Vagina (tissue), 2 donors: ENCODE results near the gene DSCAML1. TPM values are rescaled to one million over a fixed set of nuclear protein-coding genes. Genes with fewer than 3 reads are reported as not detected.

ENCODE experiments used
- DNase-seq, 2 donors: peaks; one replicate each; pipeline ENCODE4 v3.0.0-alpha.2; 2017; ENCODE audit errors: extremely low spot score in 2 of 2
- H3K27ac ChIP-seq: fragments of 200-600 bp; sonication (generic); one replicate; pipeline ENCODE4 v1.5.1; 2019
- H3K27me3 ChIP-seq: fragments of 200-600 bp; sonication (generic); one replicate; pipeline ENCODE4 v1.5.1; 2019
- H3K36me3 ChIP-seq, 2 donors: fragments of 200-600 bp; sonication (generic); one replicate each; pipeline ENCODE4 v1.5.1; 2017 to 2019
- H3K4me1 ChIP-seq: fragments of 200-600 bp; sonication (generic); one replicate; pipeline ENCODE4 v1.5.1; 2019
- H3K4me3 ChIP-seq, 2 donors: fragments of 200-600 bp; sonication (generic); 1 replicate in 1 of 2; 2 replicates in 1 of 2; pipeline ENCODE4 v1.5.1; 2016 to 2019
- H3K9me3 ChIP-seq: fragments of 200-600 bp; sonication (generic); one replicate; pipeline ENCODE4 v1.5.1; 2019
- CTCF ChIP-seq, 3 experiments: fragments of 450-650 bp in 2 of 3; fragments of 200-600 bp in 1 of 3; sonication (generic) in 1 of 3; IDR thresholded peaks; one replicate each; pipeline ENCODE4 v1.5.1; 2017 to 2019; ENCODE audit warnings: antibody characterized with exemption in 3 of 3, mild to moderate bottlenecking in 2 of 3, moderate library complexity in 2 of 3
- POLR2A ChIP-seq, 2 donors: fragments of 450-650 bp; IDR thresholded peaks; one replicate each; pipeline ENCODE4 v1.6.1; 2017; ENCODE audit warnings: antibody characterized with exemption in 2 of 2, mild to moderate bottlenecking in 2 of 2, moderate library complexity in 2 of 2
- POLR2AphosphoS5 ChIP-seq, 2 donors: sonication (generic); formaldehyde crosslinking; IDR thresholded peaks; one replicate each; pipeline ENCODE4 v1.9.0; 2017; ENCODE audit warnings: antibody characterized with exemption in 2 of 2, mild to moderate bottlenecking in 2 of 2, low read depth in 1 of 2; ENCODE audit not compliant: insufficient read depth in 1 of 2
- intact Hi-C: fragments of 100-400 bp; cut with DNase I; formaldehyde crosslinking; loops from one replicate; pipeline ENCODE4 v1.15.1; 2023
- total RNA-seq: library from RNA; depleted of rRNA; stranded (reverse); fragments of >200 nt; gene quantifications from one replicate; pipeline ENCODE4 v1.2.3, GENCODE V29; 2016

DSCAML1 gene
- total RNA-seq, 1 donor from 2014 or later = 0.25 TPM

DNA sequence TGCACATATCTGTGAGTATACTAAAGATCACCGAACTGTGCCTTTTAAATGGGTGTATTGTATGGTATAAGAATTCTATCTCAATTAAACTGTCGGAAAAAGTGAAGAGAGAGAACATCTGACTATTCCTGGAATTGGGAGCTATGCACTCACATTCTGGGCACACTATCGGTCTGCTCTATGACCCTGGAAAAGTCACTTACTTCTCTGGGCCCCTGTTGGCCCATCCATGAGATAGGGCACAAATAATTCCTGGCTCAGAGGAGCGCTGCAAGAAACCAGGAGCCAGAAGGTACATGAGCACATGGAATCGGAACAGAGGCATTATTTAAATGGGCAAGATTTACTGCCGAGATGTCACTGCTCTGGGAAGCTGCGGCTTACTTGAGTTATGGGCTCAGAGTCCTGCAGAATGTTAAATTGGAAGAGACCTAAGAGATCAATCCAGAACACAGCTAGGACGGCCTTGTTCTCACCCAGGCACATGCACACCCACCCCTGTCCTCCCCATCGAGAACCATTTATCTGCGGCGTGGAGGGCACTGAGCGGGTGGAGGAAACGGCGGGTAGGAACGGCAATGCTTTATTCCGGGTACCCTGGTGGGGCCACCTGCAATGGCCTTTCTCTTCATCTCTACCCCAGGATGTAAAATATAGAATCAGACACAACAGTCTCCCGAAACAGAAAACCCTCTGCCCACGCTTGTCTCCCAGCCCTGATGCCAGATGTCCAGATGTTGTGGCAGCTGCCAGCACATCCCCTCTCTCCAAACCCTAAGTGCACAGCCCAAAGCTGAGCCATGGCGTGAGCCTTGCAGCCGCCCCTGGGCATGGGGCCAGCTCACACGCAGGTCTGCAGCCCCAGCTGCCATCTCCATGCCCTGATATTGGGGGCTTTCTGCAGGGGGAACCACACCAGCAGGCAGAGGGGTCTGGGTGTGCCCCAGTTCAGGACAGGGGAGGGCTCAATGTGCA is 142.4 kb downstream of the DSCAML1 start:
- H3K4me1 ChIP-seq = no peaks in the 10 kb centered on the region
- H3K27ac ChIP-seq = no peak overlapping the region
- intact Hi-C loops = no loop called here

DNA sequence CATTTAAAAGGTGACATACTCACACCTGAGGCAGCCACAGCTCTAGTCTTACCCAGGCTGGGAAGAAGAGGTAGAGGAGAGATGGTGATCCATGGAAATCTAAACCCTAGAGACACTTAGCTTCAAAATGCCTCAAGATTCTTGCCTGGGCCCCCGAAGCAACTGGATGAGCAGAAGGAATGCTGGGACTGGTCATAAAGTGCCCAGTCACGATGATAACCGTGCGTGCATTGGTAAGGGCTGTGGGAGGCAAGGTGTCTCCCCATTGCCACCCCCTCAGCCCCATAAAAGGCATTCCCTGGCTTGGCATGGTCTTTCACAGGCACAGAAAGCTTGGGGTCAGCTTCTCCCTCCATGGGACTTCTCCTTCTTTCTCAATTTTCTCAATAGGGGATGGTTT is 144.5 kb downstream of the DSCAML1 start:
- intact Hi-C loops = no loop called here
- TF ChIP-seq POLR2A (IDR thresholded peaks at IDR 0.05) = no peak
- no peak for TF ChIP-seq POLR2AphosphoS5 (IDR thresholded peaks at IDR 0.05; ENCODE audit: insufficient read depth in 1 of 2, low read depth in 1 of 2)
- TF ChIP-seq CTCF (IDR thresholded peaks at IDR 0.05) = no peak
- Histone ChIP-seq H3K27ac (no peak overlapping the region), H3K36me3 (no peaks in the 10 kb centered on the region), H3K9me3 (no peaks in the 10 kb centered on the region), H3K4me3 (no peak overlapping the region), H3K27me3 (no peaks in the 10 kb centered on the region), H3K4me1 (no peaks in the 10 kb centered on the region)
- no peak for DNase-seq

More for the DNA sequence above, 142.4 kb downstream of the DSCAML1 start:
- no peak for DNase-seq
- Histone ChIP-seq H3K27me3 (no peaks in the 10 kb centered on the region), H3K36me3 (no peaks in the 10 kb centered on the region), H3K9me3 (no peaks in the 10 kb centered on the region), H3K4me3 (no peak overlapping the region)
- TF ChIP-seq POLR2AphosphoS5 (IDR thresholded peaks at IDR 0.05; ENCODE audit: insufficient read depth in 1 of 2, low read depth in 1 of 2) = no peak
- TF ChIP-seq POLR2A (IDR thresholded peaks at IDR 0.05) = no peak
- no peak for TF ChIP-seq CTCF (IDR thresholded peaks at IDR 0.05)

DNA sequence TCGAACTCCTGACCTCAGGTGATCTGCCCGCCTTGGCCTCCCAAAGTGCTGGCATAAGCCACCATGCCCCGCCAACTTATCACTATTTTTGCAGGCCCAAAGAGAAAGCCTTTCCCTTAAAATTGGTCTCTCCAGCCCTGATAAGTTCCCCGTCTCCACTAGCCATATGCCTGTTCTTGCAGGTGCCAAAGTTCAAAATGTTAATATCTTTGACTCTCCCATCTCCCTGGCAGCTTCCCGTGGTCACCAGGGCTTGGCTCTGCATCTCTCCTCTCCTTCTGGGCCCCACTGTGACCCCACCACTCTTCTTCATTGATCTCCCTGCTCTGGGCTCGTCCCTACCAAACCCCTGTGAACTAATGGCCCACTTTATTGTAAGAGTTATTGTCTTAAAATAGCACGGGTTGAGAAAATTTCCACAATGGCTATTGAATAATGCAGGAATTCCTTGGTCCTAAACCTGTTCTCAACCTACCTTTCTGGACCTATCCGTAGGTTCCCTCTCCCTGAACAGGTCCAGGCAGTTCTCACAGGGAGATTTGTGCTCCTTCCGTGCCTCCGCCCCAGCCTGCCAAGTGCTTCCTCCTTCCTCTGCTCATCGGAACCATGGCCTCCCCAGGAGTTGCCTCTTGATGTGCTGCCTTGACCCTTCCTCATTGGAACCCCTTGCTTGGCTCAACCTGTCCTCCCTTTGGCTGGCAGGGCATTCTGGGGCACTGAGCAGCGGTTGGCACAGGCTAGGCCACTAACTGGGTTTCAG is 147.5 kb downstream of the DSCAML1 start:
- no peak for TF ChIP-seq POLR2AphosphoS5 (IDR thresholded peaks at IDR 0.05; ENCODE audit: insufficient read depth in 1 of 2, low read depth in 1 of 2)
- no peak for TF ChIP-seq CTCF (IDR thresholded peaks at IDR 0.05)
- no peak for TF ChIP-seq POLR2A (IDR thresholded peaks at IDR 0.05)
- intact Hi-C loops = no loop called here

DNA sequence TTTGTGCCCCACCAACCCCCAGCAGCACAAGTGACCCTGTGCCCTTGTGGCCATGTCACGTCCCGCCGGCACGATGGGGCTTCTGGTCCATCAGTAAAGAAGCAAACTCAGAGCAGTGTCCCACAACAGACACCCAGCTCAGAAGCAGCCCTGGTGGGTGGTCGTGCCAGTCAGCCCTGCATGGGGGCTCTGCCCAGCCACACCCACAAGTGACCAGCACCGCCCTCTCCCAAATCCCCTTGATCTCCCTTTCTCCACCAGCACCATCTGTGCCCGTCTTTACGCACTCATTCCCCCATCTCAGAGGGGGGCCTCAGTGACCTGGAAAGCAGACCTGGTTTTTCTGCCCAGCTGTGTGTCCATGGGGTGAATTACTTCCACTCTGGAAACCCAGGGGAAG is 149.1 kb downstream of the DSCAML1 start:
- no peaks in the 10 kb centered on the region for H3K27me3 ChIP-seq
- intact Hi-C loops = no loop called here
- no peaks in the 10 kb centered on the region for H3K9me3 ChIP-seq
- H3K4me1 ChIP-seq = no peaks in the 10 kb centered on the region
- H3K4me3 ChIP-seq = no peak overlapping the region
- TF ChIP-seq CTCF (IDR thresholded peaks at IDR 0.05) = no peak
- no peak for TF ChIP-seq POLR2AphosphoS5 (IDR thresholded peaks at IDR 0.05; ENCODE audit: insufficient read depth in 1 of 2, low read depth in 1 of 2)
- TF ChIP-seq POLR2A (IDR thresholded peaks at IDR 0.05) = no peak
- H3K27ac ChIP-seq = no peak overlapping the region
- H3K36me3 ChIP-seq = no peaks in the 10 kb centered on the region
- no peak for DNase-seq

More for the DNA sequence above, 147.5 kb downstream of the DSCAML1 start:
- DNase-seq = no peak
- no peaks in the 10 kb centered on the region for H3K27me3 ChIP-seq
- H3K9me3 ChIP-seq = no peaks in the 10 kb centered on the region
- no peak overlapping the region for H3K4me3 ChIP-seq
- H3K4me1 ChIP-seq = no peaks in the 10 kb centered on the region
- no peak overlapping the region for H3K27ac ChIP-seq
- no peaks in the 10 kb centered on the region for H3K36me3 ChIP-seq
